ENCODE measurements around the gene DPYSL4. TPM values are rescaled to one million over a fixed set of nuclear protein-coding genes. Genes with fewer than 3 reads are reported as not detected.
A peak's percentile ranks its signal among the peaks of the same experiment; 100 is the strongest.

Gene DPYSL4
- total RNA-seq, 4 donors from 2014 or later, result 1.5 to 5.0 TPM; not detected in 2

DNA sequence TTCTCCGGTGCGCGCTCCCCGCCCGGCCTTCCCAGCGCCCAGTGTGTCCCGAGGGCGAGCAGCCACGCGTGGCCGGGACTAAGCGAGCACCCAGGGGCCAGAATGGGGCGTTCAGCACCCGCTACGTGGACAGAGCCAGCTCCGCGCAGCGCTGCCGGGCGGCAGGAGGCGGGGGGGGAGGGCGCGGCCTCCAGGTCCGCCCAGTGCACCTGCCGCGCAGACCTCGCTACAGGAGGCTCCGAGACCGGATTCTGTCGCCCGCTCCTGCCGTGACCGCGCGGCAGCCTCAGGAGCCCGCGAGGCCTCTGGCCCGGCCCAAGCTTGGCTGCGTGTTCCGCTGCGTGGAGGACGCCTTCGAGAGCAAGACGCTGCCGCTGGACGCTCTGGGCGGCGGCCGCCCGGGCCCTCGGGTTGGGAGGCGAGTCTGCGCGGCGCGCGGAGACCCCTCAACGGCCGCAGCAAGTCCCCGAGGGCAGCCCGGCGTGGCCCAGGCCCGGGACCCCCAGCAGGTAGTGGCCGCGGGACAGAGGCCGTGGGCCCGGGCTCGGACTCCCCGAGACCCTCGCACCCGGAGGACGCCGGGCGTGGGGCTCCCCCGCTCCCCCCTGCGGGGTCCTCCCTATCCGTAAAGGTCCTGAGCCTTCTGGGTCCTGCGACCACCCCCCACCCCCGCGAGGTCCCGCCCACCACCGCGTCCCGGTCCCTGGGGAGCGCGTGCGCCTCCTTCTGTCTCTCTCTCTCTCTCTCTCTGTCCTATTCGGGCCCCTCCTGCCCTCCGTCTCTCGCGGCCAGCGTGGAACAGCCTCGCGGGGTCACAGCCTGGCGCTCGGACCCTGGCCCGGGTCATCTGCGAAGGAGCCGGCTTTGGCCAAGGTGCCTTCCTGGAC, 904 bp upstream of the DPYSL4 start:
- H3K9me3 ChIP-seq, result no peaks in the 10 kb centered on the region
- DNase-seq, result peak in 1 of 2 donors; percentile 39
- H3K36me3 ChIP-seq, result no peaks in the 10 kb centered on the region
- H3K27ac ChIP-seq, result no peak overlapping the region
- H3K27me3 ChIP-seq, result peaks cover 7 to 16% of the 10 kb centered on the region in 2 donors
- peaks cover 0 to 27% of the 10 kb centered on the region in 2 donors for H3K4me1 ChIP-seq
- intact Hi-C loops (cut with DNase I; ENCODE audit: low total_unique reads), result no loop called here
- TF ChIP-seq POLR2A (IDR thresholded peaks at IDR 0.05), result no peak
- TF ChIP-seq, protein P1, sequence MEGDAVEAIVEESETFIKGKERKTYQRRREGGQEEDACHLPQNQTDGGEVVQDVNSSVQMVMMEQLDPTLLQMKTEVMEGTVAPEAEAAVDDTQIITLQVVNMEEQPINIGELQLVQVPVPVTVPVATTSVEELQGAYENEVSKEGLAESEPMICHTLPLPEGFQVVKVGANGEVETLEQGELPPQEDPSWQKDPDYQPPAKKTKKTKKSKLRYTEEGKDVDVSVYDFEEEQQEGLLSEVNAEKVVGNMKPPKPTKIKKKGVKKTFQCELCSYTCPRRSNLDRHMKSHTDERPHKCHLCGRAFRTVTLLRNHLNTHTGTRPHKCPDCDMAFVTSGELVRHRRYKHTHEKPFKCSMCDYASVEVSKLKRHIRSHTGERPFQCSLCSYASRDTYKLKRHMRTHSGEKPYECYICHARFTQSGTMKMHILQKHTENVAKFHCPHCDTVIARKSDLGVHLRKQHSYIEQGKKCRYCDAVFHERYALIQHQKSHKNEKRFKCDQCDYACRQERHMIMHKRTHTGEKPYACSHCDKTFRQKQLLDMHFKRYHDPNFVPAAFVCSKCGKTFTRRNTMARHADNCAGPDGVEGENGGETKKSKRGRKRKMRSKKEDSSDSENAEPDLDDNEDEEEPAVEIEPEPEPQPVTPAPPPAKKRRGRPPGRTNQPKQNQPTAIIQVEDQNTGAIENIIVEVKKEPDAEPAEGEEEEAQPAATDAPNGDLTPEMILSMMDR (IDR thresholded peaks at IDR 0.05), result no peak
- peak overlapping the region in 1 of 2 donors; percentile 39 for H3K4me3 ChIP-seq

DNA sequence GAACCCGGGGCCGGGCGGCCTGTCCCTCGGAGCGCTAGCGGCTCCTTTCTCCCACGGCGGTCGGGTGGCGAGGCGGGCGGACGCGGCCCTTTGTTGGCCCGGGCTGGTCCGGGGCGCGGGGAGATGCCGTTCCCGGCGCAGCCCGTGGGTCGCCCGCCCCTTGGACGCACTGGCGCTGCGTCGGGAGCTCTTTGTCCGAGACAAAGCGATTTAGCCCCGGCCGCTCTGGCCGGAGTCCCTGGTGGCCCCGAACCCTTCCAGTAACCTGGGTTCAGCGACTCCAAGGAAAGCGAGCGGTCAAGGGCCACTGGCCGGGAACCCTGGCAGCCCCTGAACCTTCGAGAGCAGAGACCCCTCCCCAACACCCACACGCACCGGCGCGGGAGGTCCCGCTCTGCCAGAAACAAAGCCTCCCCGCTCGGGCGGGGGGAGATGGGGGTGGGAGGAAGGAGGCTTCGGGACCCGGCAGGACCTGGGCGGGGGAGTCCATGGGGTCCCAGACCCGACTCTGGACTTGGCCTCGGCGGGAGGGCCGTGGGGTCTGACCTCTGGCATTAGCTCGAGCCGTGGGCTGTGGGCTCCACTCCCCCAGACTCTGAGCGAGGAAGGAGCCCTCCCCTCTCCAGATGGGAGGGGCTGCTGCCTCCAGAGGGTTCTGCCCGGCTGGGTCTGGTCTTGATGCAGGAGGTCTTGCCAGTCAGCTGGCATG, 836 bp downstream of the DPYSL4 start:
- Histone ChIP-seq H3K27me3 (peaks cover 7 to 16% of the 10 kb centered on the region in 2 donors), H3K4me1 (peaks cover 0 to 27% of the 10 kb centered on the region in 2 donors), H3K27ac (no peak overlapping the region), H3K36me3 (no peaks in the 10 kb centered on the region), H3K9me3 (no peaks in the 10 kb centered on the region), H3K4me3 (peak overlapping the region in 1 of 2 donors; percentile 39)
- DNase-seq, result no peak
- no peak for TF ChIP-seq POLR2A (IDR thresholded peaks at IDR 0.05)
- intact Hi-C loops (cut with DNase I; ENCODE audit: low total_unique reads), result no loop called here

DNA sequence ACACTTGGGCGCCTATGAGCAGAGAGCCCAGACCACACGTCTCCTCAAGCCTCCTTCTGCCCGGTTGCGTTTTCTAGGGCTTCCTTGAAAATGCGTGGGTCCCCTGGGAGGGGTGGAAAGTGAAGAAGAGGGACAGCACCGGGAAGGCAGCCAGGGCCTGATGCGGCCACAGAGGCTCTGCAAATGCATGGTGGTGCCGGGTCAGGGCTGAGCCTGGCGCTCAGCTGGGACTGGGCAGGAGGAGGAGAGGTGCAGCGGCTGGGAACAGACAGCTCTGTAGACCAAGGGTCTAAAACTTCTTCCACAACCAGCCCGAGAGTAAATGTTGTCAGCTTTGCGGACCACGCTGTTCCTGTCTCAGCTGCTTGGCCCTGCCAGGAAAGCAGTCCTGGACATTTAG, 1.6 kb downstream of the DPYSL4 start:
- Histone ChIP-seq H3K36me3 (no peaks in the 10 kb centered on the region), H3K9me3 (no peaks in the 10 kb centered on the region), H3K4me1 (peaks cover 0 to 27% of the 10 kb centered on the region in 2 donors), H3K27me3 (peaks cover 7 to 16% of the 10 kb centered on the region in 2 donors), H3K4me3 (no peak overlapping the region), H3K27ac (no peak overlapping the region)
- DNase-seq, result no peak
- intact Hi-C loops (cut with DNase I; ENCODE audit: low total_unique reads), result no loop called here
- TF ChIP-seq, protein P1 (IDR thresholded peaks at IDR 0.05), result no peak
- TF ChIP-seq POLR2A (IDR thresholded peaks at IDR 0.05), result no peak

DNA sequence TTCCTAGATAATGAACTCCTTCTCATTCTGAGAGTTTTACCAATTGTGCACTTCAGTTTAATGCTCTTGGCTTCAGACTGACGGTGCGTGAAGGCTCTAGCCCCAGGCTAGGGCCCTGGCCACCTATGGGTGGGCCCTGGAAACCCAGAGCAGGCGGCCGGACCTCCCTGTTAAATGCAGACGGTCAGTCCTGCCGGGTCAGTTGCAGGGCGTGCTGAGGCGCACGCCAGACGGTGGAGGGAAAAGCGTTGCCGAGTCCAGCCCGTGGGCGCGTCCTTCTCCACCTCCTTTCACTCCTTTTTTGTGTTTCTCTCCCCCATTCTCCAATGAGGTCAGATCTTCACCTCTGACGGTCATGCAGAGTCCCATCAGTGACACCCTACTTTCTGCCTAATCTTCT, 2.3 kb downstream of the DPYSL4 start:
- Histone ChIP-seq H3K27ac (no peak overlapping the region), H3K27me3 (peaks cover 7 to 16% of the 10 kb centered on the region in 2 donors), H3K4me1 (peaks cover 0 to 27% of the 10 kb centered on the region in 2 donors), H3K4me3 (no peak overlapping the region), H3K36me3 (no peaks in the 10 kb centered on the region), H3K9me3 (no peaks in the 10 kb centered on the region)
- intact Hi-C loops (cut with DNase I; ENCODE audit: low total_unique reads), result no loop called here
- no peak for TF ChIP-seq POLR2A (IDR thresholded peaks at IDR 0.05)
- TF ChIP-seq, protein P1 (IDR thresholded peaks at IDR 0.05), result no peak
- no peak for DNase-seq

DNA sequence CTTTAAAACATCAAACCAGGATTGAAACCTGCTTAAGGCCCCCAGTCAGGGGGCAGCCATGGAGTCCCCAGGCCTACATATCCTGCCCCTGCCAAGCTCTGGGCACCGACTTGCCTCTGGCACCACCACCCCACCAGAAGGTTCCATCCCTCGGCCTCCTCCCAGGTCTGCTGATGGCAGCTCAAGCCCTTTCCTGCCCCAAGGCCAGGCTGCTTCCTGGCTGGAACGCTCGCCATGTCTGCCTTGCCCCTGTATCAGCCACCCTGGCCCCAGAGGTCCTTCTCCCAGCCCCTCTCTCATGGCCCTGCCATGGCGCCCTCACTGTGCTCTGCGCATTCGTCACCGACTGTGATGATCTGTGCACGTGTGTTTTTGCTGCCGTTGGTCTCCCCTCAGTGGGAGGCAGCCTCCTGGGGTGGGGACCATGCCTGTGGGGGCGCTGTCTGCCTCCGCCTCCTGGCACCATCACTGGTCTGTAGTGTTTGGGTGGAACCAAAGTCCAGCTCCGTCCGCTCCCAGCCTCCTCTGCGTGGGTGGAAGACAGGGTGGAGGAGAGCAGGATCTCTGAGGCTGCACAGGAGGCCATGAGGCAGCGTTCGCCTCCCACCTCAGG, 3.2 kb downstream of the DPYSL4 start:
- DNase-seq, result no peak
- Histone ChIP-seq H3K9me3 (no peaks in the 10 kb centered on the region), H3K4me3 (no peak overlapping the region), H3K27ac (no peak overlapping the region), H3K27me3 (peaks cover 7 to 16% of the 10 kb centered on the region in 2 donors), H3K36me3 (no peaks in the 10 kb centered on the region), H3K4me1 (peaks cover 0 to 27% of the 10 kb centered on the region in 2 donors)
- intact Hi-C loops (cut with DNase I; ENCODE audit: low total_unique reads), result no loop called here
- no peak for TF ChIP-seq POLR2A (IDR thresholded peaks at IDR 0.05)
- TF ChIP-seq, protein P1 (IDR thresholded peaks at IDR 0.05), result no peak
